HepG2 (cell line): Measurements from ENCODE around the gene UBALD1. TPM values are rescaled to one million over a fixed set of nuclear protein-coding genes. Genes with fewer than 3 reads are reported as not detected.

Experiments
- CHCHD3 ChIP-seq: sonication (generic); formaldehyde crosslinking; IDR thresholded peaks from 2 replicates; pipeline ENCODE4 v1.8.0; 2022; ENCODE audit warnings: mild to moderate bottlenecking, missing genetic modification reagents, moderate library complexity
- DNMT1 ChIP-seq: sonication (generic); formaldehyde crosslinking; IDR thresholded peaks from 2 replicates; pipeline ENCODE4 v1.5.1; 2020; ENCODE audit warnings: mild to moderate bottlenecking, missing genetic modification reagents
- FOXM1 ChIP-seq: sonication (generic); formaldehyde crosslinking; IDR thresholded peaks from 2 replicates; pipeline ENCODE4 v1.5.0; 2020; ENCODE audit warnings: missing genetic modification reagents
- HCFC1 ChIP-seq: fragments of 150-350 bp; IDR thresholded peaks from 2 replicates; pipeline ENCODE4 v1.6.1; 2014; ENCODE audit warnings: low read depth, low read length
- IKZF1 ChIP-seq: fragments of 450-650 bp; IDR thresholded peaks from 2 replicates; pipeline ENCODE4 v1.7.1; 2016
- NPAS2 ChIP-seq: sonication (generic); formaldehyde crosslinking; IDR thresholded peaks from 2 replicates; pipeline ENCODE4 v1.8.0; 2022; ENCODE audit warnings: mild to moderate bottlenecking, missing genetic modification reagents, borderline replicate concordance
- SAP130 ChIP-seq: IDR thresholded peaks from 2 replicates; pipeline ENCODE4 v1.6.1; 2016; ENCODE audit warnings: low read depth
- SCMH1 ChIP-seq: sonication (generic); formaldehyde crosslinking; IDR thresholded peaks from 2 replicates; pipeline ENCODE4 v1.9.0; 2021; ENCODE audit warnings: missing genetic modification reagents, mild to moderate bottlenecking, borderline replicate concordance
- SSRP1 ChIP-seq: IDR thresholded peaks from 2 replicates; pipeline ENCODE4 v1.6.1; 2016; ENCODE audit warnings: control low read depth
- TRIM24 ChIP-seq: sonication (generic); formaldehyde crosslinking; IDR thresholded peaks from 2 replicates; pipeline ENCODE4 v1.8.0; 2022; ENCODE audit warnings: mild to moderate bottlenecking, missing genetic modification reagents
- ZBTB39 ChIP-seq: sonication (generic); formaldehyde crosslinking; IDR thresholded peaks from 2 replicates; pipeline ENCODE4 v1.5.0; 2020; ENCODE audit warnings: missing genetic modification reagents
- ZBTB42 ChIP-seq: sonication (generic); formaldehyde crosslinking; IDR thresholded peaks from 2 replicates; pipeline ENCODE4 v1.5.0; 2020; ENCODE audit warnings: mild to moderate bottlenecking, missing genetic modification reagents
- ZMAT3 ChIP-seq: sonication (generic); formaldehyde crosslinking; conservative IDR thresholded peaks from 2 replicates; pipeline ENCODE4 v1.7.0; 2021; ENCODE audit warnings: missing genetic modification reagents
- ZMAT5 ChIP-seq: sonication (generic); formaldehyde crosslinking; IDR thresholded peaks from 2 replicates; pipeline ENCODE4 v1.5.0; 2020; ENCODE audit warnings: mild to moderate bottlenecking, low read depth, missing genetic modification reagents, borderline replicate concordance
- ZNF33B ChIP-seq: sonication (generic); formaldehyde crosslinking; IDR thresholded peaks from 2 replicates; pipeline ENCODE4 v1.5.1; 2020; ENCODE audit warnings: mild to moderate bottlenecking, missing genetic modification reagents
- ZNF558 ChIP-seq: sonication (generic); formaldehyde crosslinking; IDR thresholded peaks from 2 replicates; pipeline ENCODE4 v1.9.0; 2022; ENCODE audit warnings: mild to moderate bottlenecking, missing genetic modification reagents, borderline replicate concordance
- ZNF775 ChIP-seq: sonication (generic); formaldehyde crosslinking; IDR thresholded peaks from 2 replicates; pipeline ENCODE4 v1.4.0; 2020; ENCODE audit warnings: missing genetic modification reagents, mild to moderate bottlenecking, moderate library complexity, borderline replicate concordance
- ZNF841 ChIP-seq: sonication (generic); formaldehyde crosslinking; IDR thresholded peaks from 2 replicates; pipeline ENCODE4 v1.8.1; 2023; ENCODE audit warnings: missing genetic modification reagents, borderline replicate concordance
- polyA plus RNA-seq, 8 experiments: library from polyadenylated mRNA; depleted of rRNA in 3 of 8; stranded (reverse) in 7 of 8; unstranded in 1 of 8; fragments of >200 nt; fragmentation: Illumina TruSeq in 4 of 8; extraction: Trizol in 4 of 8; gene quantifications; 2 replicates each; pipeline versions ENCODE4 v1.2.1 to v1.2.3, GENCODE V29; 2011 to 2016; ENCODE audit warnings: low read depth in 4 of 8, missing spikeins in 1 of 8, mixed read lengths in 1 of 8; ENCODE audit not compliant: insufficient read depth in 1 of 8
- total RNA-seq, 5 experiments: library from RNA; depleted of rRNA; stranded (reverse); fragments of >200 nt; fragmentation: Illumina TruSeq; extraction: Trizol; gene quantifications; 2 replicates each; pipeline ENCODE4 v1.2.3, GENCODE V29; 2016; ENCODE audit warnings: low read depth in 1 of 5
- TF ChIP-seq, protein P1 (sequence below): sonication (generic); formaldehyde crosslinking; IDR thresholded peaks from 2 replicates; pipeline ENCODE4 v1.4.0; 2020; ENCODE audit warnings: mild to moderate bottlenecking, missing genetic modification reagents, borderline replicate concordance
- TF ChIP-seq, protein P2 (sequence below), 2 experiments: sonication (generic) in 1 of 2; formaldehyde crosslinking in 1 of 2; IDR thresholded peaks; 2 replicates each; pipeline versions ENCODE4 v1.6.1 to v1.9.0; 2014 to 2022; ENCODE audit warnings: antibody characterized with exemption in 1 of 2, borderline replicate concordance in 1 of 2, inconsistent platforms in 1 of 2, low read depth in 1 of 2, missing genetic modification reagents in 1 of 2

The UBALD1 gene
- total and polyA plus RNA-seq, 2 of the 13 experiments (the other 11 are each of a cell fraction or from before 2014, with no cell fraction given), result 6.8 to 12.3 TPM

- TF ChIP-seq, protein P1, sequence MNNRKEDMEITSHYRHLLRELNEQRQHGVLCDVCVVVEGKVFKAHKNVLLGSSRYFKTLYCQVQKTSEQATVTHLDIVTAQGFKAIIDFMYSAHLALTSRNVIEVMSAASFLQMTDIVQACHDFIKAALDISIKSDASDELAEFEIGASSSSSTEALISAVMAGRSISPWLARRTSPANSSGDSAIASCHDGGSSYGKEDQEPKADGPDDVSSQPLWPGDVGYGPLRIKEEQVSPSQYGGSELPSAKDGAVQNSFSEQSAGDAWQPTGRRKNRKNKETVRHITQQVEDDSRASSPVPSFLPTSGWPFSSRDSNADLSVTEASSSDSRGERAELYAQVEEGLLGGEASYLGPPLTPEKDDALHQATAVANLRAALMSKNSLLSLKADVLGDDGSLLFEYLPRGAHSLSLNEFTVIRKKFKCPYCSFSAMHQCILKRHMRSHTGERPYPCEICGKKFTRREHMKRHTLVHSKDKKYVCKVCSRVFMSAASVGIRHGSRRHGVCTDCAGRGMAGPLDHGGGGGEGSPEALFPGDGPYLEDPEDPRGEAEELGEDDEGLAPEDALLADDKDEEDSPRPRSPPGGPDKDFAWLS (CRISPR knock-in tag), result no peak
- no peak for TF ChIP-seq IKZF1
- TF ChIP-seq ZNF558, result no peak; the same call in 1 of the 2 replicates
- no peak for TF ChIP-seq ZMAT5 (CRISPR knock-in tag)
- no peak for TF ChIP-seq CHCHD3 (CRISPR knock-in tag)
- TF ChIP-seq DNMT1 (CRISPR knock-in tag), result no peak; the same call in 1 of the 2 replicates
- no peak for TF ChIP-seq SCMH1 (CRISPR knock-in tag)
- TF ChIP-seq ZNF841 (CRISPR knock-in tag), result no peak
- no peak for TF ChIP-seq SSRP1 (CRISPR knock-in tag)
- TF ChIP-seq ZNF33B (CRISPR knock-in tag), result no peak
- TF ChIP-seq, protein P2, sequence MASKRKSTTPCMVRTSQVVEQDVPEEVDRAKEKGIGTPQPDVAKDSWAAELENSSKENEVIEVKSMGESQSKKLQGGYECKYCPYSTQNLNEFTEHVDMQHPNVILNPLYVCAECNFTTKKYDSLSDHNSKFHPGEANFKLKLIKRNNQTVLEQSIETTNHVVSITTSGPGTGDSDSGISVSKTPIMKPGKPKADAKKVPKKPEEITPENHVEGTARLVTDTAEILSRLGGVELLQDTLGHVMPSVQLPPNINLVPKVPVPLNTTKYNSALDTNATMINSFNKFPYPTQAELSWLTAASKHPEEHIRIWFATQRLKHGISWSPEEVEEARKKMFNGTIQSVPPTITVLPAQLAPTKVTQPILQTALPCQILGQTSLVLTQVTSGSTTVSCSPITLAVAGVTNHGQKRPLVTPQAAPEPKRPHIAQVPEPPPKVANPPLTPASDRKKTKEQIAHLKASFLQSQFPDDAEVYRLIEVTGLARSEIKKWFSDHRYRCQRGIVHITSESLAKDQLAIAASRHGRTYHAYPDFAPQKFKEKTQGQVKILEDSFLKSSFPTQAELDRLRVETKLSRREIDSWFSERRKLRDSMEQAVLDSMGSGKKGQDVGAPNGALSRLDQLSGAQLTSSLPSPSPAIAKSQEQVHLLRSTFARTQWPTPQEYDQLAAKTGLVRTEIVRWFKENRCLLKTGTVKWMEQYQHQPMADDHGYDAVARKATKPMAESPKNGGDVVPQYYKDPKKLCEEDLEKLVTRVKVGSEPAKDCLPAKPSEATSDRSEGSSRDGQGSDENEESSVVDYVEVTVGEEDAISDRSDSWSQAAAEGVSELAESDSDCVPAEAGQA (IDR thresholded peaks at IDR 0.05; ENCODE audit: low read depth), result no peak
- TF ChIP-seq, protein P2 (CRISPR knock-in tag; IDR thresholded peaks at IDR 0.05; ENCODE audit: borderline replicate concordance), result no peak
- no peak for TF ChIP-seq FOXM1 (CRISPR knock-in tag)
- no peak for TF ChIP-seq TRIM24 (CRISPR knock-in tag)
- TF ChIP-seq ZBTB39, result no peak
- TF ChIP-seq ZBTB42 (CRISPR knock-in tag), result no peak
- no peak for TF ChIP-seq ZNF775 (CRISPR knock-in tag)
- no peak for TF ChIP-seq NPAS2 (CRISPR knock-in tag)
- TF ChIP-seq ZMAT3 (CRISPR knock-in tag), result no peak; the same call in 1 of the 2 replicates
- TF ChIP-seq HCFC1, result peak; percentile 93
- peak; percentile 58 for TF ChIP-seq SAP130 (CRISPR knock-in tag)
Measured at GRCh38 chr16:4624015-4624826, 9.5 kb upstream of the UBALD1 start, which contains the start of gene MGRN1 (continued).
